ENCODE measurements around the gene FGFR2.

The FGFR2 gene

DNA sequence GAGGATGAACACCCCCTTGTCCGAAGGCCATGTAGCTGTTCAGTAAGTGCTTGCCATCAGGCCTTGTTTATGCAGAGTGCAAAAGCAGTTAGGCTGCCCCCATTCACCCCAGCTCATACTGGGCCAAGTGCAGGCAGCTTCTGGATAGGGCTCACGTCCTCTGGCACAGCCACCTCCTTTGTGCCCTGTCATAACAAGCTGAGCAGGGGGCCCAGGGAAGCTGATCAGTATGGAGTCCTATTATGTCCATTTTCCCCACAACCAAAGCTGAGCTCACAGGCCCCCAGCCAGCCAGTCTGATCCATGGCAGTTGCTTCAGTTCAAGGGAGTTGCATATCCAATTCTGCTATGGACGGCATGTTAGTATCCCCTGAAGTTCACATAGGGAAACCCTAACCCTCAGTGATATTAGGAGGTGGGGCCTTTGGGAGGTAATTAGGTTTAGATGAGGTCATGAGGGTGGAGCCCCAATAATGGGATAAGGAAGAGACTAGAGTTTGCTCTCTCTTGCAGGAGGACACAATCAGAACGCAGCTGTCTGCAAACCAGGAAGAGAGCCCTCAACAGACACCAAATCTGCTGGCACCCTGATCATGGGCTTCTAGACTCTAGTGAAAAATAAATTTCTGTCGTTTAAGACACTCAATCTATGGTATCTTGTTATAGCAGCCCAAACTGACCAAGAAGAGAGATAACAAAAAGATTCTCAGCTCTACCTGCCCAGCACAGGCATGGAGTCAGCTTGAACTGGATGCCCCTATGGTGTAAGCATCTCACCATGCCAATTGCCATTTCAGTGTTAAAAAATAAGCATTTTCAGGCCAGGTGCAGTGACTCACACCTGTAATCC is 155.9 kb downstream of the FGFR2 start:
- no peak for DNase-seq

GRCh38 chr10:121440461-121440860 is 157.8 kb downstream of the FGFR2 start:
- no peak for DNase-seq

GRCh38 chr10:121438333-121438732 is 159.9 kb downstream of the FGFR2 start:
- no peak for DNase-seq

- DNase-seq, result no peak
Observed at GRCh38 chr10:121437596-121437995, 160.6 kb downstream of the FGFR2 start.

DNA sequence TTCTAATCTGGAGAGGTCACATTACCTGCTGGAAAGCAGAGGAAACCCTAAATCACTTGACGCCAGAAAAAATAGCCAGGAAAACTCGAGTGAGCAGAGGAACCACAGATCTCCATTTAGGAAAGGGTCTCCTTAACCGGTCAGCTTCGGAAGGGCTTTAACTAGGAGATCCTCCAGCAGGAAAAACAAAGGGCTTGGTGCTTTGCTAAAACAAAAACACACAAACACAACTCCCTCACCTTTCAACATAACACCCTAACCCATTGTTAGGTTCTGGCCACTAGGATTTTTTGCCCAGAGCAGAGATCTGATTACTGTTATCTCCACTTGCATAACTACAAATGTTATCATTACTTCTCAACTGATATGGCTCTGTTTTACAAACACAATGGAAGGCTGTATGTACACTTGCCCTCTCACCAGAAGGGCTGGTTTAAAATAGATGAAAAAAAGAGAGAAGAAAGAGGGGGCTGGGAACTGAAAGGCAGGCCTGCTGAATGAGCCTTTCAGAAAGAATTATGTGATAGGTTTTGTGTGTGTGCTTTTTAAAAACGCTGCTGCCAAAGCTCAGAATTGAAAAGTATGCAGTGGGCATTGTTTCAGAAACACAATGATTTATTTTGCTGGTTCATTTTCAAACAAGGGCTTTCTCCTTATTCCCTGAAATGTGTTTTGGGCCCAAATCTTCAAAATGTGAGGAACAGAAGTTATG is 161.5 kb downstream of the FGFR2 start:
- no peak for DNase-seq

GRCh38 chr10:121436281-121436629 is 162.0 kb downstream of the FGFR2 start:
- DNase-seq, result no peak

- no peak for DNase-seq
Observed at GRCh38 chr10:121435099-121435875, 163.0 kb downstream of the FGFR2 start.

DNA sequence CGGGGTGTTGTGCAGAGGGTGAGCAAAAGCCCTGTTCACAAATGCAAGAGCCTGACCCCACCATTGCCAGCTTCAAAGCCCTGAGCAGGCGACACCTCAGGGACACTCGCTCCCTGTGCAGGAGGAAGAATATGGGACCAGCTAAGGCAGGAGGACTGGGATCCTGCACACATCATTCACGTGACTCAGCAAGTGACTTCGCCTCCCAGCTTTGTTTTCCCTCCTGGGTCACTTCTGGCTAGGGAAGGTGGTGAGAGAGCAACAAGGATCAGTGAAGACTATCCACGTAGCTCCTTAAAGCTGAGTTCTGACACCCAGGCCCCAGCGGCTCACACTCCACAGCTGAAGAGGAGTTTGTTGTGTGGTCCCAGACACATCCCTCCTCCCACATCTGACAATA is 164.3 kb downstream of the FGFR2 start:
- no peak for DNase-seq

DNA sequence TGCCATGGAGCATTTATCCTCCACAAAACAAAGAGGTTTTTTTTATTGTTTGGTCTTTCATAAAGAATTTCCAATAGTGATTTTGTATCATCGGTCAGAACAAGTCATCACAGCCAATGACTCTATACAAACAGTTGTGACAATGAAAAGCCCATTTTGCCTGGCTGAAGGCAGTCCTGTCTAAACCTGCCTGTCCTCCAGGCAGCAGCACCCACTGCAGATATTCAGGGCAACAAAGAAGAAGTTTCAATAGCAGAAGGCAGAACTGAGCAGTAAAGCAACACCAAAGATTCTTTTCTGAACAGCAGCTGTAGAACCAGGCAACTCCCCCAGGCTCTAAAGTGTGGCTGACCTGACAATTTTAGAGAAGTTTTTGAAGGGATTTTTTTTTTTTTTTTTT is 169.4 kb downstream of the FGFR2 start:
- DNase-seq, result no peak

All from DMS53 (cell line).